ENCODE data around the gene SPATA18.
"Not testable (repeated sequence)": the region's sequence is repeated elsewhere in the genome, so short reads cannot be mapped to it uniquely, and the experiment has no call there.

SPATA18 gene

DNA sequence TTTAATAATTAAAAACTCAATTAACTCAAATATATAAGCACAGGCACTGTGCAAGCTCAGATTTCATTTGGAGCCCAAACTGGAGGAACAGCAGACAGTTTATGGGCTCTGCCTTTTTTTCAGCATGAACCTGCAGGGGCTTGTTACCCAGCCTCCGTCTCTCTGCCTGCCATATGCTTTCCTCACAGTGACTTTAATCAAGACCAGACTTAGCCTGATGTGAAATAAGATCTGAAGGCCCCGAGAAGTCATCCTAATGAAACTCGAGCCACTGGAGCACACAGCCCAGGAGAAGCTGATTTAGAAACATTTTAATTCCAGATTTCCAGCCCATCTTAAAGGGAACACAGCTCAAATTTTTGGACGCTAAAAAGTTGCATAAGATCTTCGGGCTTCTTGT is 55.6 kb downstream of the SPATA18 start:
- H3K36me3 ChIP-seq (ENCODE audit: insufficient read depth, low read length): no peaks in the 10 kb centered on the region
- H3K9ac ChIP-seq (ENCODE audit: low read depth, low read length): no peak overlapping the region
- peaks cover 3% of the 10 kb centered on the region; the same call in 1 of the 2 replicates for H3K4me1 ChIP-seq (ENCODE audit: insufficient read depth, low read length)
- no peaks in the 10 kb centered on the region for H3K9me3 ChIP-seq (ENCODE audit: control insufficient read depth, insufficient read depth, low read length)

- Histone ChIP-seq H3K9ac (ENCODE audit: low read depth, low read length) (no peak overlapping the region), H3K4me1 (ENCODE audit: insufficient read depth, low read length) (peaks cover 3% of the 10 kb centered on the region; the same call in 1 of the 2 replicates), H3K36me3 (ENCODE audit: insufficient read depth, low read length) (no peaks in the 10 kb centered on the region), H3K9me3 (ENCODE audit: control insufficient read depth, insufficient read depth, low read length) (no peaks in the 10 kb centered on the region)
Measured at GRCh38 chr4:52107336-52107735, 56.2 kb downstream of the SPATA18 start.

GRCh38 chr4:52107745-52108144 is 56.6 kb downstream of the SPATA18 start:
- no peaks in the 10 kb centered on the region for H3K9me3 ChIP-seq (ENCODE audit: control insufficient read depth, insufficient read depth, low read length)
- no peak overlapping the region for H3K9ac ChIP-seq (ENCODE audit: low read depth, low read length)
- H3K36me3 ChIP-seq (ENCODE audit: insufficient read depth, low read length): no peaks in the 10 kb centered on the region
- H3K4me1 ChIP-seq (ENCODE audit: insufficient read depth, low read length): peaks cover 3% of the 10 kb centered on the region; the same call in 1 of the 2 replicates

DNA sequence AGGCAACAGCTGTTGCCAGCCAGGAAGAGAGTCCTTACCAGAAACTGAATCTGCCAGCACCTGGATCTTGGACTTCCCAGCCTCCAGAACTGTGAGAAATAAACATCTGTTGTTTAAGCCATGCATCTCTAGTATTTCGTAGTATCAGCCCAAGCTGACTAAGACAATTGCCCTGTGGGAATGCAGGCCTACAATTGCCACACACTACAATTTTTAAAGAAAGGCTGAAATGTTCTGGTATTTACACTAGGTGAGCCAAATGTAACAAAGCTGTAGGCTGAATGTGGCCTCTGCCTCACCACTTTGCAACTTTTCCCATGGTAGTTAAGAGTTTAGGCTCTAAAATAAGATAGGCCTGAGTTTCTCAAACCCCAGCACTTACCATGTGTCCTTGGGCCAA is 59.1 kb downstream of the SPATA18 start:
- H3K4me1 ChIP-seq (ENCODE audit: insufficient read depth, low read length): peaks cover 3% of the 10 kb centered on the region; the same call in 1 of the 2 replicates
- H3K9me3 ChIP-seq (ENCODE audit: control insufficient read depth, insufficient read depth, low read length): no peaks in the 10 kb centered on the region
- H3K36me3 ChIP-seq (ENCODE audit: insufficient read depth, low read length): no peaks in the 10 kb centered on the region
- no peak overlapping the region for H3K9ac ChIP-seq (ENCODE audit: low read depth, low read length)

DNA sequence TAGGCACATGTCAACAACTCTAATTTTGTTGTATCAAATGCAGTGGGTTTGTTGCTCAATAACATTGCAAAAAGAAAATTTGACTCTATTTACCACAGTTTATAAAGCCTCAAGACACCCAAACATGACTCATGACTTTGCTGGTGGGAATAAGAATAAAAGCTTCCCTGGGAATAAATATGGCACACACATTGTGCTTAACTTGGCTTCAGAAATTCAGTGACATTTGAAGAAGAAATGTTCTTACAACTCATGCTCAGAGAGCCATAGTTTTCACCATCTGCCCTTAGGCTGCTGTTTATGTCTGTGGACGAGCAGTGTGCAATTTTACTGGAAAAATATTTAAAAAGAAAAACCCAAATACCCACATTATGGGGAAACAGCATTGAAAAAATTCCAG is 60.9 kb downstream of the SPATA18 start:
- H3K4me1 ChIP-seq (ENCODE audit: insufficient read depth, low read length): no peaks in the 10 kb centered on the region
- no peaks in the 10 kb centered on the region for H3K36me3 ChIP-seq (ENCODE audit: insufficient read depth, low read length)
- H3K9ac ChIP-seq (ENCODE audit: low read depth, low read length): no peak overlapping the region
- H3K9me3 ChIP-seq (ENCODE audit: control insufficient read depth, insufficient read depth, low read length): no peaks in the 10 kb centered on the region

DNA sequence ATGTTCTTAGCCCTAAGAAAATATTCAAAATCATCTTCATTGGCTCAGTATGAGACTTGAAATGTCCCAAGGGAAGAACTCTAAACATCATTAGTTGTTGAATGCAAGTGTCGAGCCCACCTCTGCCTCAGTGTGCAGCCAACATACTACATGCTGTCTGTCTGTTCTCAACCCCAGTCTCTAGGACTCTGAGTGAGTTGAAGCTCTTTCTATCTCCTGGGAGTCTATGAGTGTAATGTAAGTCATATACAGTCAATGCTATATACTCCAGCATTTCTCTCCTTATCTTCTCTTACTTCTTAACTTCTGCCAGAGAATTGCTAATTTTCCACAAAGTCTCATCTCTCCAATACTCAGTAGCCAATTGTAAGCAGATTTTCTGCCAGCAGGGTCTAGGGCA is 61.3 kb downstream of the SPATA18 start:
- Histone ChIP-seq H3K4me1 (ENCODE audit: insufficient read depth, low read length) (no peaks in the 10 kb centered on the region), H3K9me3 (ENCODE audit: control insufficient read depth, insufficient read depth, low read length) (no peaks in the 10 kb centered on the region), H3K9ac (ENCODE audit: low read depth, low read length) (no peak overlapping the region), H3K36me3 (ENCODE audit: insufficient read depth, low read length) (no peaks in the 10 kb centered on the region)

- Histone ChIP-seq H3K36me3 (ENCODE audit: insufficient read depth, low read length) (no peaks in the 10 kb centered on the region), H3K9me3 (ENCODE audit: control insufficient read depth, insufficient read depth, low read length) (no peaks in the 10 kb centered on the region), H3K4me1 (ENCODE audit: insufficient read depth, low read length) (no peaks in the 10 kb centered on the region), H3K9ac (ENCODE audit: low read depth, low read length) (no peak overlapping the region)
Measured at GRCh38 chr4:52116641-52117040, 65.5 kb downstream of the SPATA18 start.

DNA sequence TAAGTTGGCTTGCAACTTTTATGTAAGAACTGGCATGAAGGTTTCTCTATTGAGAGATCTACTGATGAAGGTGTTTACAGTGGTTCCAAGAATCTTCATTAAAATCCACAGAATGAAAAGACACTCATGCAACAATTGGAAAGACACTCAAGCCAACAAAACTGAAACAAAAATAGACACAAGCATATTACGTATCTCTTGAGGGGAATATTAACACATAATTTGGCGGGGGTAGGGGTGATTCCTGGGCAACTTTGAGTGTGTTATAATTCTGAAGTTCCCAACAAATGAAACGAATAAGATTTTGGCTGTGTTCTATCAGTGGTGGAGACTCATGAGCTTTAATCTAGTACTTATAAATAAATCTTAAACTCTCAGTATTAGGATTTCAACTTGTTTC is 75.1 kb downstream of the SPATA18 start:
- H3K36me3 ChIP-seq (ENCODE audit: insufficient read depth, low read length): no peaks in the 10 kb centered on the region
- no peaks in the 10 kb centered on the region for H3K4me1 ChIP-seq (ENCODE audit: insufficient read depth, low read length)
- H3K9ac ChIP-seq (ENCODE audit: low read depth, low read length): no peak overlapping the region
- no peaks in the 10 kb centered on the region for H3K9me3 ChIP-seq (ENCODE audit: control insufficient read depth, insufficient read depth, low read length)

- Histone ChIP-seq H3K9ac (ENCODE audit: low read depth, low read length) (no peak overlapping the region), H3K36me3 (ENCODE audit: insufficient read depth, low read length) (no peaks in the 10 kb centered on the region), H3K9me3 (ENCODE audit: control insufficient read depth, insufficient read depth, low read length) (no peaks in the 10 kb centered on the region), H3K4me1 (ENCODE audit: insufficient read depth, low read length) (no peaks in the 10 kb centered on the region)
Measured at GRCh38 chr4:52126966-52127365, 75.9 kb downstream of the SPATA18 start.

GRCh38 chr4:52135171-52135570 is 84.1 kb downstream of the SPATA18 start:
- Histone ChIP-seq H3K36me3 (ENCODE audit: insufficient read depth, low read length) (no peaks in the 10 kb centered on the region), H3K4me1 (ENCODE audit: insufficient read depth, low read length) (no peaks in the 10 kb centered on the region), H3K9ac (ENCODE audit: low read depth, low read length) (no peak overlapping the region), H3K9me3 (ENCODE audit: control insufficient read depth, insufficient read depth, low read length) (no peaks in the 10 kb centered on the region)

GRCh38 chr4:52137152-52137551 is 86.0 kb downstream of the SPATA18 start:
- not testable (repeated sequence) for H3K9me3 ChIP-seq (ENCODE audit: control insufficient read depth, insufficient read depth, low read length); H3K9ac ChIP-seq (ENCODE audit: low read depth, low read length); H3K36me3 ChIP-seq (ENCODE audit: insufficient read depth, low read length); H3K4me1 ChIP-seq (ENCODE audit: insufficient read depth, low read length)

- Histone ChIP-seq H3K36me3 (ENCODE audit: insufficient read depth, low read length) (no peaks in the 10 kb centered on the region), H3K4me1 (ENCODE audit: insufficient read depth, low read length) (no peaks in the 10 kb centered on the region), H3K9me3 (ENCODE audit: control insufficient read depth, insufficient read depth, low read length) (peaks cover 4% of the 10 kb centered on the region; the same call in 1 of the 2 replicates), H3K9ac (ENCODE audit: low read depth, low read length) (no peak overlapping the region)
Measured at GRCh38 chr4:52142816-52143215, 91.7 kb downstream of the SPATA18 start.

DNA sequence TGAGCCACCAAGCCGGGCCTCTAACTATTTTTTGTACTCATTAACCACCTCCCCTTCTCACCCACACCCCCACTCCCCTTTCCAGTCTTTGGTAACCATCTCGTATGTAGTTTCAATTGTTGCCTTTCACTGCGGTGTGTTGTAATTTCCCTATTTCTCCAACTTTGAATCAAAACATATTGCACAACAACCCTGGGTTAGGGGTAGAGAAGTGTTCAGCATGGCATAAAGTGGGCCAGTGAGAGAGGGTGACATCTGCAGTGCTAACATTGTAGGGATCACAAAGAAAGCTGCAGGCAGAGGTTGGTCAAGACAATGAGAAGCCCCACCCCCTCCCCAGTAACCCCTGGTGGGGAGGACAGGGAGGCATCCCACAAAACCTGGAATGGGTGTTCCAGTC is 92.7 kb downstream of the SPATA18 start:
- no peak overlapping the region for H3K9ac ChIP-seq (ENCODE audit: low read depth, low read length)
- peaks cover 4% of the 10 kb centered on the region; the same call in 1 of the 2 replicates for H3K9me3 ChIP-seq (ENCODE audit: control insufficient read depth, insufficient read depth, low read length)
- H3K36me3 ChIP-seq (ENCODE audit: insufficient read depth, low read length): no peaks in the 10 kb centered on the region
- H3K4me1 ChIP-seq (ENCODE audit: insufficient read depth, low read length): no peaks in the 10 kb centered on the region

DNA sequence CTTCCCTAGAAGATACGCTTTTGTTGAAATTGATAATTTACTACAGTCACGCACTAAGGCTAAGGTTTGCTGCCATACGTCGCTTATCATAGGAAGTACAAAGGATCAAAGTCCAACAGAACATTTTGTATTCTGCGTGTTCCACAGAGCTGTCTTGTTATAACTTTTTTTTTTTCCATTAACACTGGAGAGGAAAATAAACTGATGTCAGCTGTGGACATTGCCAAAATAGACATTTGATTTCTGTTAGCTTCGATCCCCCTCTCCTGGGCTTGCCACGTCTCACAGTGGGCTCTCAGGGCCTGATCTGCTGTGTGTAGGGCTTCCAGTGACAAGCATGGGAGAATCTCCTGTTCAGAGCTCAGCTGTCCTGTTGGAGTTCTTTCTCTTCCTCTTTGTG is 93.3 kb downstream of the SPATA18 start:
- Histone ChIP-seq H3K4me1 (ENCODE audit: insufficient read depth, low read length) (no peaks in the 10 kb centered on the region), H3K9me3 (ENCODE audit: control insufficient read depth, insufficient read depth, low read length) (peaks cover 4% of the 10 kb centered on the region; the same call in 1 of the 2 replicates), H3K36me3 (ENCODE audit: insufficient read depth, low read length) (no peaks in the 10 kb centered on the region), H3K9ac (ENCODE audit: low read depth, low read length) (no peak overlapping the region)
